ENCODE measurements around the gene PRKCE.

PRKCE gene

DNA sequence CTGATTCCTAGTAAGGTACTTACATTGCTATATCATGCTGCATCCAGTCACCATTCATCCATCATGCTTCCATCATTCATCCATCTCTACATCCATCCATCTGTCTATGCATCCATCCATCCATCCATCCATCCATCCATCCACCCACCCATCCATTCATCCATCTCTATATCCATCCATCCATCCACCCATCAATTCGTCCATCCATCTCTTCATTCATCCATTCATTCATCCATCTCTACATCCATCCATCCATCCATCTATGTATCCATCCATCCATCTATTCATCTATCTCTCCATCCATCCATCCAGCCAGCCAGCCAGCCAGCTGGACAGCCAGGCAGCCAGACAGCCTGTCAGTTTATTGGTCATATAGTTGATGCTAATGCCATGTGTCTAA lies 20.7 kb downstream of the PRKCE start:
- Histone ChIP-seq H3K9ac (ENCODE audit: low read depth, low read length) (no peak overlapping the region), H3K36me3 (ENCODE audit: insufficient read depth, low read length) (no peaks in the 10 kb centered on the region), H3K27ac (ENCODE audit: low read depth, low read length) (no peak overlapping the region), H3K9me3 (ENCODE audit: insufficient read depth, low read depth, low read length) (no peaks in the 10 kb centered on the region), H3K4me3 (ENCODE audit: low read length) (no peak overlapping the region), H3K4me1 (ENCODE audit: insufficient read depth, low read length) (no peaks in the 10 kb centered on the region), H3K27me3 (ENCODE audit: insufficient read depth, low read length) (no peaks in the 10 kb centered on the region)
- 90% methylated on average over 1 of the region's 1 CpG for WGBS

DNA sequence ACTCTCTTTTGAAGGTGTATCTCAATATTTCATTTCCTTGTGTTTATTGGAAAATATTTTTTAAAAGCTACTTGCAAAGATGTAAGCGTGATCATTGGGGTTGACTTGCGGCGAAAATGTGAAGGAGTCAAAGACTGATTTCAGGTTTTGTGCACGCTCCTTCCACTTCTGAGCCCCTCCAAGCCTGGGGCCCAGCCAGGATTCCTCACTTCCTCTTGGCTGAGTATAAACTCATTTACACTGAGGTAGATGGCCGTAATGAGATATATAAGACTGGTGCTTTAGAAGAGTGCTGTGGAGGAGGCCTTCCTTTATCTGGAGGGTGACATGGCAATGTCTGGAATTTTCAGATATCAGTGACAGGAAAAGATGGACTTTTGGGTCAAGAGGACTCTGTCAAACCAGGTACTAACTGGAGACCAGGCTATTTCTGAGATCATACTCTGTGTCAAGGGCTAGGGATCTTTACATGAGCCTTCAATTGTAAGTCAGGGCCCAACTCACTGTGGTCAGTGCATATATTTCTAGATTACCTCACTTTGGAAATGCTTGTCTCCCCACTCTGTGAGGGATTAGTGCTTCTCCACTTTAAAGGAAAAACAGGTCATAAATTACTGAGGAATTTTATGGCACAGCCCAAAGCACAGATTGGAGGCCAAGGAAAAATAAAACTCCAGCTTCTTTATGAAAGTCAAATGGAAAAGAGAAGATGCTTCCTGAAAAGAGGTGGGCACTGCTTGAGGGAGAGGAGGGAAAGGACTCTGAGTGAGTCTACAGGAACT lies 22.8 kb downstream of the PRKCE start:
- no peaks in the 10 kb centered on the region for H3K4me1 ChIP-seq (ENCODE audit: insufficient read depth, low read length)
- no peak overlapping the region for H3K27ac ChIP-seq (ENCODE audit: low read depth, low read length)
- H3K27me3 ChIP-seq (ENCODE audit: insufficient read depth, low read length) = no peaks in the 10 kb centered on the region
- no peaks in the 10 kb centered on the region for H3K9me3 ChIP-seq (ENCODE audit: insufficient read depth, low read depth, low read length)
- WGBS = 95% methylated on average over 5 of the region's 5 CpGs
- H3K4me3 ChIP-seq (ENCODE audit: low read length) = no peak overlapping the region
- no peak overlapping the region for H3K9ac ChIP-seq (ENCODE audit: low read depth, low read length)
- no peaks in the 10 kb centered on the region for H3K36me3 ChIP-seq (ENCODE audit: insufficient read depth, low read length)

DNA sequence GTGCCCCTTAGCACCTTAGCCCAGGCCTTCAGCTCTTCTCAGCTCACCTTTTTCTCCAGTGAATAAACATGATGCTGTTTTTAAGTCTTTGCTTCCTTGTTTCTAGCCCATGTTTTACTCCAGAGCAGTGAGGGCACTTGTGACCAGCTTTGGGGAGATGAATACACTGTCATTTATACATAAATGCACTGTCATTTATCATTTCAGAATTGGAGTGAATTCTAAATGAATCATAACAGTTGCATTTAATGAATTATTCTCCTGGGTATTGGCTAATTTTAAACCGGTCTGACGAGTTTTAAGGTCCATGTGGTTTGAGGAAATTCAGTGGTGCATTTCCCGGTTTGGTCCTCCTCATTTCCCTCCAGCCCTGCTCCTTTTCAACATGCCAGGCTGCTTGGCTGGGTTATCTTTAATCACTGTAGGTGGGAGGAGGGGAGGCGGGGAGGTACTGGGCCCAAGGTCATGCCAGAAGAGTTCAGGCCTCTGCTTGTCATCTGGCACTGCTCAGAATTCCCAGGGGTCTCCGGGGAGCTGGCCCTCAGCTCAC lies 23.9 kb downstream of the PRKCE start:
- no peak overlapping the region for H3K27ac ChIP-seq (ENCODE audit: low read depth, low read length)

DNA sequence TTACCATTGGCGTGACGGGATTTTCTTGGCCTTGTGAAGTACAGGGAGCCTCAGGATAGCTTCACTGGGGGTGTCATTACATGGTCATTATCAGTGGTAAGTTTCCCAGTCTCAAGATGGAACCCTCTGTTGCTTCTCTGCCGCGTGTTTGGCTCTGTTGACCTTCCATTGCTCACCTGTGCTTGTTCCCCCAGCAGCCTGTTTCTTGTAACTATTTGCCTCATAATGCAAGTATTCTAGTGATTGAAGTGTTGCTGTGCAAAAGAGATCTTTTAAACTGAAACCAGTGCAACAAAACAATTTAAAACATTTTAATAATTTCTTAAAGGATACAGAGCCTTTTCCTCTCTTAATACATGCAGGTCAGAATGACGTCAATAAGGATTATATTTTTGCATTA lies 24.6 kb downstream of the PRKCE start:
- Histone ChIP-seq H3K36me3 (ENCODE audit: insufficient read depth, low read length) (no peaks in the 10 kb centered on the region), H3K4me3 (ENCODE audit: low read length) (no peak overlapping the region), H3K27me3 (ENCODE audit: insufficient read depth, low read length) (no peaks in the 10 kb centered on the region), H3K9me3 (ENCODE audit: insufficient read depth, low read depth, low read length) (no peaks in the 10 kb centered on the region), H3K9ac (ENCODE audit: low read depth, low read length) (no peak overlapping the region), H3K4me1 (ENCODE audit: insufficient read depth, low read length) (no peaks in the 10 kb centered on the region), H3K27ac (ENCODE audit: low read depth, low read length) (no peak overlapping the region)
- WGBS = 91% methylated on average over 5 of the region's 5 CpGs

More for the DNA sequence above, 23.9 kb downstream of the PRKCE start:
- H3K27me3 ChIP-seq (ENCODE audit: insufficient read depth, low read length) = no peaks in the 10 kb centered on the region
- no peaks in the 10 kb centered on the region for H3K9me3 ChIP-seq (ENCODE audit: insufficient read depth, low read depth, low read length)
- no peak overlapping the region for H3K9ac ChIP-seq (ENCODE audit: low read depth, low read length)
- 93% methylated on average over 5 of the region's 5 CpGs for WGBS
- H3K36me3 ChIP-seq (ENCODE audit: insufficient read depth, low read length) = no peaks in the 10 kb centered on the region
- no peaks in the 10 kb centered on the region for H3K4me1 ChIP-seq (ENCODE audit: insufficient read depth, low read length)
- no peak overlapping the region for H3K4me3 ChIP-seq (ENCODE audit: low read length)

DNA sequence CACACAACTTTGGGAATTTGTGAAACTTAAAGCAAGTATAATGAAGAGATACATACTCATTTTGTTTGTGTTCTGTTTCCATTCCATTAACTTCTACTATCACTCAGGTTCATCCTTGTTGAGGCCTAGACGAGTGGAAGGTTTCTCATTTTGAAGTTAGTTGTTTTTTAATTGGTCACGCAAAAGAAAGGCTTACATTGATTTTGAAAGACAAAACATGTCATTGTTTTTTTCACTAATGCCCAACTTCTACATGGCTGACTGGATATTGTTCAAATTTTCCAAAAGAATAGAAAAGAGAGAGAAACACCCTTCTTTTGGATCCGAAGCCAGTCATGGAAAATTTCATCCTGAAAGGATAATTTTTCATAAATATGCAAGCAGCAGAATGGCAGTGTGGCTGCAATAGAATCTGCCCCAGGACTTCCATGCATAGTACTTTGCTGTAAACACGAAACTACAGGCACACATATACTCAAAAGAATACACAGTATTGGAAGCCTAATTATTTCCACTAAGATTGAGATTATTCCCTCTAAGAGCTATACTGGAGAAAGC lies 27.4 kb downstream of the PRKCE start:
- WGBS = 91% methylated on average over 4 of the region's 4 CpGs

DNA sequence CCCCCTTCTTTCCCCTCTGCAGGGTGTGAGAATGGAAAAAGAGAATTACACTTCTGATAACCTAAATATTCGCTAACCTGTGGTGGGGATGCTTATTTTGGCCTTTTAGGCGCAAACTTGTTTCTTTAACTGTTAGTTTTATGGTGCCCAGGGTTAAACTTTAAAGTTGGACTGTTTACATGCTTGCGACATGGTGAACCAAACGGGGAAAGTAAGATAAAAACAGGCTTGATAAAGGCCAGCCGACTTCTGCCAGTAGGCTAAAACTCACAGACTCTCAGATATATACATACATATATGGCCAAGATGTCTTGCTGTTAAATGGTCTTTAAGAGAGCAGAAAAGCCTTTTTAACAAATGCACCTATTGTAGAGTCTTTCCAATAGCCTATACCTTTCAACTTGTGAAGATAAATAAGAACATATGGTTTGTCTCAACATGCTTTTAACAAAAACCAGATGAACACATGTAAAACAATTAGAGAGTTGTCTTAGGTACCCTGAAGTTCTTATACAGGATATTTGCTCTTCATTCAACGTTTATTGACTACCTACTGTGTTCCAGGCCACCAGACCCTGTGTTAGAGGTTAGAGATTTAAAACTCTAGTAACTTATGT lies 29.0 kb downstream of the PRKCE start:
- Histone ChIP-seq H3K4me1 (ENCODE audit: insufficient read depth, low read length) (no peaks in the 10 kb centered on the region), H3K9me3 (ENCODE audit: insufficient read depth, low read depth, low read length) (no peaks in the 10 kb centered on the region), H3K9ac (ENCODE audit: low read depth, low read length) (no peak overlapping the region), H3K36me3 (ENCODE audit: insufficient read depth, low read length) (no peaks in the 10 kb centered on the region), H3K4me3 (ENCODE audit: low read length) (no peak overlapping the region), H3K27ac (ENCODE audit: low read depth, low read length) (no peak overlapping the region), H3K27me3 (ENCODE audit: insufficient read depth, low read length) (no peaks in the 10 kb centered on the region)
- WGBS = 94% methylated on average over 5 of the region's 6 CpGs

More for the DNA sequence above, 27.4 kb downstream of the PRKCE start:
- H3K9me3 ChIP-seq (ENCODE audit: insufficient read depth, low read depth, low read length) = no peaks in the 10 kb centered on the region
- no peak overlapping the region for H3K9ac ChIP-seq (ENCODE audit: low read depth, low read length)
- H3K27ac ChIP-seq (ENCODE audit: low read depth, low read length) = no peak overlapping the region
- no peak overlapping the region for H3K4me3 ChIP-seq (ENCODE audit: low read length)
- H3K27me3 ChIP-seq (ENCODE audit: insufficient read depth, low read length) = no peaks in the 10 kb centered on the region
- H3K4me1 ChIP-seq (ENCODE audit: insufficient read depth, low read length) = no peaks in the 10 kb centered on the region
- no peaks in the 10 kb centered on the region for H3K36me3 ChIP-seq (ENCODE audit: insufficient read depth, low read length)

DNA sequence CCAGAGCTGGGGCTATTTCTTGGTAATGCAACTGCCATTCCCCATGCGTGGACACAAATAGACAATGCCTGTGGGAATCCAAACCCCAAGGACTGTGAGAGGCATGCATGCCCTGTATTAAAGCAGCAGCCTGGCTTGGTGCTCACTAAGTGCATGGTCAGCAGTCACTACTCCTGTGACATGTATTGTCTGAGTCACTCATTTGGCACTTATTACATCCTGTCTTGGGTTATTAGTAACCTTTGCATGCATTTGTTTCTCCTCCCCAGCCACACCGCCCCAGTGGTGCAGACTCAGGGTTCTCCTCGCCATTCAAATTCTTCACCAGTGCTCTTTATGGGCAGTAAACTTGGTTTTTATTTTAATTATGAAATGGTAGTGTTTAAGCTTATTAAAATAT lies 30.2 kb downstream of the PRKCE start:
- H3K4me1 ChIP-seq (ENCODE audit: insufficient read depth, low read length) = no peaks in the 10 kb centered on the region
- H3K9me3 ChIP-seq (ENCODE audit: insufficient read depth, low read depth, low read length) = no peaks in the 10 kb centered on the region
- H3K36me3 ChIP-seq (ENCODE audit: insufficient read depth, low read length) = no peaks in the 10 kb centered on the region
- no peak overlapping the region for H3K27ac ChIP-seq (ENCODE audit: low read depth, low read length)
- H3K27me3 ChIP-seq (ENCODE audit: insufficient read depth, low read length) = no peaks in the 10 kb centered on the region
- no peak overlapping the region for H3K4me3 ChIP-seq (ENCODE audit: low read length)
- H3K9ac ChIP-seq (ENCODE audit: low read depth, low read length) = no peak overlapping the region
- 90% methylated on average over 3 of the region's 3 CpGs for WGBS

DNA sequence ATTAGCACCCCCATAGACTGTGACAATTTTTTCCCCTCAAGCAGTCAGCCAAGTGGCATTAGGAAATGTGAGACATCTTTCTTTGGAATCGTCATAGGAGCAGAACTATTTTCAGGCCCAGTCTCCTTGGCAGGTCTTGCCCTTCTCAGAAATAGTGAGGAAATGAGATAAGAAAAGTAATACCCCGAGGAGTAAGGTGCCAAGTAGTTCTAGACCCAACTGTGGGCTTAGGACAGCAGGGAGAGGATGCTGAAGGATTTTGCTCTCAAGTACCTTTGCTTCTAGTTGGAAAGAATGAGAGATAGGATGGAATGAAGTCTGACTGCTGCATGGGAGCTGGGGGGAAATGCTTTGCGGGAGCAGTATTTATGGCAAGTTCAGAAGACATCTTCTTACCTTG lies 31.8 kb downstream of the PRKCE start:
- no peaks in the 10 kb centered on the region for H3K4me1 ChIP-seq (ENCODE audit: insufficient read depth, low read length)
- H3K27ac ChIP-seq (ENCODE audit: low read depth, low read length) = no peak overlapping the region
- 59% methylated on average over 3 of the region's 3 CpGs for WGBS
- H3K27me3 ChIP-seq (ENCODE audit: insufficient read depth, low read length) = no peaks in the 10 kb centered on the region
- no peaks in the 10 kb centered on the region for H3K36me3 ChIP-seq (ENCODE audit: insufficient read depth, low read length)
- no peak overlapping the region for H3K4me3 ChIP-seq (ENCODE audit: low read length)
- H3K9me3 ChIP-seq (ENCODE audit: insufficient read depth, low read depth, low read length) = no peaks in the 10 kb centered on the region
- no peak overlapping the region for H3K9ac ChIP-seq (ENCODE audit: low read depth, low read length)

DNA sequence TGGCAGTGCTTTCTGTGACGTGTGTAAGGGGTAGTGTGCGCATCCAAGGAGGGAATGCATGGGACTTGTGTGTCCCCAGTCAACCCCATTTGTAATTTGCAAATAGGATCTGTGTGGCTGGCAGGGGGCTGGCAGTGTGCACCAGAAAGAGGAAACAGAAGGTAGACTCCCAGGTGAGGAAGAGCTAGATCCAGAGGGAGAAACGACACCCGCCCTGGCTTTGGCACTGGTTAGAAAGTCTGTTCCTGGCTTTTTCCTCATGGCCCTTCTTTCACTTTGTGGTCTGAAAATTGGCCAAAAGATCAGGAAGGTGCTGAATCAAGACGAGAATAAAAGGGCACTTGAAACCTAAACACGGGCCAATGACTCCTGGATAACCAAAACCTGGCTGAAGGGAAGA lies 33.3 kb downstream of the PRKCE start:
- no peaks in the 10 kb centered on the region for H3K27me3 ChIP-seq (ENCODE audit: insufficient read depth, low read length)
- H3K27ac ChIP-seq (ENCODE audit: low read depth, low read length) = no peak overlapping the region
- no peaks in the 10 kb centered on the region for H3K36me3 ChIP-seq (ENCODE audit: insufficient read depth, low read length)
- no peak overlapping the region for H3K9ac ChIP-seq (ENCODE audit: low read depth, low read length)
- 96% methylated on average over 6 of the region's 6 CpGs for WGBS
- H3K4me3 ChIP-seq (ENCODE audit: low read length) = no peak overlapping the region
- H3K9me3 ChIP-seq (ENCODE audit: insufficient read depth, low read depth, low read length) = no peaks in the 10 kb centered on the region
- H3K4me1 ChIP-seq (ENCODE audit: insufficient read depth, low read length) = no peaks in the 10 kb centered on the region

DNA sequence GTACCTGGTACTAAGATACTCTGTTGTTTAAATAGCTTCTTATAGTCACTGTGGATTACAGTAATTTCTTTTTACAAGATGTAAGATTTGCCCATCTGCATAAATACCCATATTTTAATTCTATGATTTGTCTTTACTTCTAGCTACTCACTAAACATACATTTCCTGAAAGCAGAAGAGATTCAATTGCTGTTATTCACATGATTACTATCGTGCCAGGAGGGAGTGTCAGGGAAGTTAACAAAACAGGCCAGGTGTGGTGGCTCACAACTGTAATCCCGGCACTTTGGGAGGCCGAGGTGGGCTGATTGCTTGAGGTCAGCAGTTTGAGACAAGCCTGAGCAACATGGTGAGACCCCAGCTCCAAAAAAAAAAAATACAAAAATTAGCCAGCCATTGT lies 33.8 kb downstream of the PRKCE start:
- Histone ChIP-seq H3K4me3 (ENCODE audit: low read length) (no peak overlapping the region), H3K4me1 (ENCODE audit: insufficient read depth, low read length) (no peaks in the 10 kb centered on the region), H3K9ac (ENCODE audit: low read depth, low read length) (no peak overlapping the region), H3K9me3 (ENCODE audit: insufficient read depth, low read depth, low read length) (no peaks in the 10 kb centered on the region), H3K27me3 (ENCODE audit: insufficient read depth, low read length) (no peaks in the 10 kb centered on the region), H3K27ac (ENCODE audit: low read depth, low read length) (no peak overlapping the region), H3K36me3 (ENCODE audit: insufficient read depth, low read length) (no peaks in the 10 kb centered on the region)
- WGBS = 88% methylated on average over 3 of the region's 3 CpGs

DNA sequence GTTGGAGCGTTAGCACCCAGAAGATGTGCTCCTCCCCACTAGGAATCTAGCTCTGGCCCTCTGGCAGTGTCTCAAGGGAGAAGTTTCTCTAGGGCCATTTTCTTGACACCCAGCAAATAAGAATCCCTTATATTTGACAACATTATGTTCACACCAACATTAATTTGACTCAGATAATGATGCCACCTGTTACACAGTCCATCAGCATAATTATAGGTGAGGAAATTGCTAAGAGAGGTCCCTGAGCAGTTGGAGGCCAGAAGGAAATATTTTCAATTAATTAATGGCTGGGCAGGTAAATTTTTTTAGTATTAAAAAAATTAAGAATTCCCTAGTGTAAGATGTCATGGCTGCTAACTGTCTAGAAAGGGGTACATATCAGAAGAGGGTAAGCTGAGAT lies 36.5 kb downstream of the PRKCE start:
- Histone ChIP-seq H3K9me3 (ENCODE audit: insufficient read depth, low read depth, low read length) (no peaks in the 10 kb centered on the region), H3K27ac (ENCODE audit: low read depth, low read length) (no peak overlapping the region), H3K9ac (ENCODE audit: low read depth, low read length) (no peak overlapping the region), H3K4me3 (ENCODE audit: low read length) (no peak overlapping the region), H3K4me1 (ENCODE audit: insufficient read depth, low read length) (no peaks in the 10 kb centered on the region), H3K27me3 (ENCODE audit: insufficient read depth, low read length) (no peaks in the 10 kb centered on the region), H3K36me3 (ENCODE audit: insufficient read depth, low read length) (no peaks in the 10 kb centered on the region)
- WGBS = 93% methylated on average over 1 of the region's 1 CpG

Measured in HUES64 (cell line).